ENCODE results near the gene IFI16. TPM values are rescaled to one million over a fixed set of nuclear protein-coding genes. Genes with fewer than 3 reads are reported as not detected.
"Not testable (repeated sequence)": the region's sequence is repeated elsewhere in the genome, so short reads cannot be mapped to it uniquely, and the experiment has no call there.

Gene IFI16
- total RNA-seq, 1 donor from 2014 or later: 34.3 TPM

DNA sequence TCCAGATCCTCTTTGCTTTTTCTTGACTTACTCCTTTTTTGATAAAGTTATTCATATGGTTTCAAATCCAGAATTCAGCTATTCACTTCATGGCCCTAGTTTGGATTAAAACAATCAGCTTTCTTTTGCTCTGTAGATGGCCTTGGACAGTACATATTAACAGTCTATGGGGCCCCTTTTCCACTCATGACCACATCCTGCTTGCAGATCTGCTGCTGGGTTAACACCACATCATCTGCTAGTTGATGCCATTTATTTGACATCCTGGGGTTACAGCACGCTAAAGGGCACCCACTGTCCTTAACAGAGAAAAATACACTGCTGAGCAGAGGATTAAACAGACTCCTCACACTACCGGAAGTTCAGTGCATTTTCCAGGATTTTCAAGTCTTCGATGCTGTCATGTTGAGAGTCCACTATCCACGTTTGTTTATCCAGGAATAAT is 941 bp upstream of the IFI16 start:
- no peaks in the 10 kb centered on the region for H3K27me3 ChIP-seq (ENCODE audit: control insufficient read depth, insufficient read depth, low read length)
- no peak overlapping the region for H3K4me3 ChIP-seq (ENCODE audit: low read depth, low read length)
- H3K36me3 ChIP-seq (ENCODE audit: control insufficient read depth, insufficient read depth, low read length): no peaks in the 10 kb centered on the region
- DNase-seq (ENCODE audit: low read depth): no peak
- TF ChIP-seq, protein P1, sequence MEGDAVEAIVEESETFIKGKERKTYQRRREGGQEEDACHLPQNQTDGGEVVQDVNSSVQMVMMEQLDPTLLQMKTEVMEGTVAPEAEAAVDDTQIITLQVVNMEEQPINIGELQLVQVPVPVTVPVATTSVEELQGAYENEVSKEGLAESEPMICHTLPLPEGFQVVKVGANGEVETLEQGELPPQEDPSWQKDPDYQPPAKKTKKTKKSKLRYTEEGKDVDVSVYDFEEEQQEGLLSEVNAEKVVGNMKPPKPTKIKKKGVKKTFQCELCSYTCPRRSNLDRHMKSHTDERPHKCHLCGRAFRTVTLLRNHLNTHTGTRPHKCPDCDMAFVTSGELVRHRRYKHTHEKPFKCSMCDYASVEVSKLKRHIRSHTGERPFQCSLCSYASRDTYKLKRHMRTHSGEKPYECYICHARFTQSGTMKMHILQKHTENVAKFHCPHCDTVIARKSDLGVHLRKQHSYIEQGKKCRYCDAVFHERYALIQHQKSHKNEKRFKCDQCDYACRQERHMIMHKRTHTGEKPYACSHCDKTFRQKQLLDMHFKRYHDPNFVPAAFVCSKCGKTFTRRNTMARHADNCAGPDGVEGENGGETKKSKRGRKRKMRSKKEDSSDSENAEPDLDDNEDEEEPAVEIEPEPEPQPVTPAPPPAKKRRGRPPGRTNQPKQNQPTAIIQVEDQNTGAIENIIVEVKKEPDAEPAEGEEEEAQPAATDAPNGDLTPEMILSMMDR (IDR thresholded peaks at IDR 0.05; ENCODE audit: insufficient read depth, low read length, poor library complexity, severe bottlenecking): no peak

DNA sequence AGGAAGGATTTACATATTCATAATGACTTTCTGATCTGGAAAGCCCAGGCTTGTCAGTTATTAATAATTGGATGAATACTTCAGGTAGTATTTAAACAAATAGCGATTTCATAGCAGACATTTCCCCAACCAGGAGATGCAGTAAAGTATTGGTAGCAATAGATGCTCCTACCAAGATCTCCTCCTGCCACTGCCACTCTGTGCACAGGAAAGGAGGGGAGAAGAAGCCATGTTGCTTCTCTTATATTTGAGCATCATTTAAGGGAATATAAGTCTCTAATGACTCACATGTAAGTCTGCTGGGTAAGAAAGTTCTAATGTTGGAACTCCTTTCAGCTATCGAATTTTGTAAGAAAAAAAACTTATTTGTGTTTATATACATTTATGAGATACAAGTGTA is 420 bp upstream of the IFI16 start:
- no peak overlapping the region for H3K4me3 ChIP-seq (ENCODE audit: low read depth, low read length)
- no peak for DNase-seq (ENCODE audit: low read depth)
- H3K36me3 ChIP-seq (ENCODE audit: control insufficient read depth, insufficient read depth, low read length): no peaks in the 10 kb centered on the region
- no peaks in the 10 kb centered on the region for H3K27me3 ChIP-seq (ENCODE audit: control insufficient read depth, insufficient read depth, low read length)
- TF ChIP-seq, protein P1 (IDR thresholded peaks at IDR 0.05; ENCODE audit: insufficient read depth, low read length, poor library complexity, severe bottlenecking): no peak

DNA sequence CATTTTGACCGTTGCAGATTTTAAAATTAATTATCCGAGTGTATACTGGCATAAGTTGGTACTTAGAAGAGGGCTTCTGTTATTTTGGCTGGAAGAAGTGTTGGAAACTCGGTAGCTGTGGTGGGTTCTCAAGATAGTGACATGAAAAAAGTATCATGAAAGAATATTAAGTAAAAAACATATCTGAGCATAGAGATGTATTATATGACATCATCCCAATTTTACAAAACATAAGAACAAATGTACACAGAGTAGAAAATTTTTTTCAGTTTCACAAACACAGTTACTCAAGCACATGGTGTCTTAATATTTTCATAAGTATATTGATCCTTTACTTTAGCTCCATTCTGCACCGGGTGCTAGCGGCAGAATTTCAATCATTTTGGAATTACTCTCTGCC is 684 bp downstream of the IFI16 start:
- TF ChIP-seq, protein P1 (IDR thresholded peaks at IDR 0.05; ENCODE audit: insufficient read depth, low read length, poor library complexity, severe bottlenecking): no peak
- Histone ChIP-seq H3K4me3 (ENCODE audit: low read depth, low read length) (peak overlapping the region; percentile 43), H3K36me3 (ENCODE audit: control insufficient read depth, insufficient read depth, low read length) (no peaks in the 10 kb centered on the region), H3K27me3 (ENCODE audit: control insufficient read depth, insufficient read depth, low read length) (no peaks in the 10 kb centered on the region)
- DNase-seq (ENCODE audit: low read depth): no peak

DNA sequence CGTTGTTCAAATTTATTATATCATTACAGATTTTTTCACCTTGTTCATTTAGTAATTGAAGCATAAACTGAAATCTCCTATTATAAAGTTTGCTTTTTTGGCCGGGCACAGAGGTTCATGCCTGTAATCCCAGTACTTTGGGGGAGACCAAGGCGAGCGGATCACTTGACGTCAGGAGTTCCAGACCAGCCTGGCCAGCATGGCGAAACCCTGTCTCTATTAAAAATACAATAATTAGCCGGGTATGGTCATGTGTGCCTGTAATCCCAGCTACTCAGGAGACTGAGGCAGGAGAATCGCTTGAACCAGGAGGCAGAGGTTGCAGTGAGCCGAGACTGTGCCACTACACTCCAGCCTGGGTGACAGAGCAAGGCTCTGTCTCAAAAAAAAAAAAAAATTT is 1.3 kb downstream of the IFI16 start:
- not testable (repeated sequence) for H3K36me3 ChIP-seq (ENCODE audit: control insufficient read depth, insufficient read depth, low read length); H3K27me3 ChIP-seq (ENCODE audit: control insufficient read depth, insufficient read depth, low read length); DNase-seq (ENCODE audit: low read depth)
- peak overlapping the region; percentile 43 for H3K4me3 ChIP-seq (ENCODE audit: low read depth, low read length)

DNA sequence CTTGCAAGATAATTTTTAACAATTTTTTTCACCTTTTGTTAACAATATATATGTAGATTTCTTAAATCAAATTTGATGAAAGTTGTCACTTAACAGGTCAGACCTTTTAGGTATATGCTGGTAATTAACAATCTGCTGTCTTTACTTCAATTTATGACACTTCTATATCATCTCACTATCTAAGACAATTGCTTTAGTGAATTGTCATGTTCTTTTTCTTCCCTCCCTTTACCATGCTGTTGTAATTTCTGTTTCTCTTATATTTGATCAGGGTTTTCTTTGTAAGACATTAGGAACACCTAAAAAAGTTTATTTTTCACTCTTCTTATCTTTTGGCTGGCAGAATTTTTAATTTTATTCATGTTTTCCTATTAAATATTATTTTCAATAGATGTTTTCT is 2.0 kb downstream of the IFI16 start:
- no peak overlapping the region for H3K4me3 ChIP-seq (ENCODE audit: low read depth, low read length)
- TF ChIP-seq, protein P1 (IDR thresholded peaks at IDR 0.05; ENCODE audit: insufficient read depth, low read length, poor library complexity, severe bottlenecking): no peak
- no peak for DNase-seq (ENCODE audit: low read depth)
- no peaks in the 10 kb centered on the region for H3K36me3 ChIP-seq (ENCODE audit: control insufficient read depth, insufficient read depth, low read length)
- H3K27me3 ChIP-seq (ENCODE audit: control insufficient read depth, insufficient read depth, low read length): no peaks in the 10 kb centered on the region

DNA sequence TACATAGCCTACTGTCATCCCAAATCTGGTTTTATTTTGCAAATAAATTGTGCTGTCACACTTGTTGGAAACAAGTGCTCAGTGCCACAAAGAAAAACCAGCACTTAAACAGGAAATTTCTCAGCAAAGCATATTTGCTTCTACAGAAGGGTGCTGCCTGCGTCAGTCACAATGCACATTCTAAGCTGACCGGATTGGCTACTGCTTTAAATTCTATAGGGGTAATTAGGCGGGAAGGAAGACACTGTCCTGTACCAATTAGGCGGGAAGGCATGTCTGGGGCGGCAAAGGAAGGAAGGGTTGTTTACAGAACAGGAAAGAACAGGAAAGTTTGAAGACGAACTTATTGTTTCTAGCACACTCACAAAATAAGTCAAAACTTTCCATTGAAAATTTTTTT is 2.8 kb downstream of the IFI16 start:
- TF ChIP-seq, protein P1 (IDR thresholded peaks at IDR 0.05; ENCODE audit: insufficient read depth, low read length, poor library complexity, severe bottlenecking): no peak
- no peak for DNase-seq (ENCODE audit: low read depth)
- no peaks in the 10 kb centered on the region for H3K27me3 ChIP-seq (ENCODE audit: control insufficient read depth, insufficient read depth, low read length)
- no peaks in the 10 kb centered on the region for H3K36me3 ChIP-seq (ENCODE audit: control insufficient read depth, insufficient read depth, low read length)
- H3K4me3 ChIP-seq (ENCODE audit: low read depth, low read length): no peak overlapping the region
